ENCODE results near the gene ERV3-1. TPM values are rescaled to one million over a fixed set of nuclear protein-coding genes. Genes with fewer than 3 reads are reported as not detected.
"Not testable (repeated sequence)": the region's sequence is repeated elsewhere in the genome, so short reads cannot be mapped to it uniquely, and the experiment has no call there.

ERV3-1 gene, protein sequence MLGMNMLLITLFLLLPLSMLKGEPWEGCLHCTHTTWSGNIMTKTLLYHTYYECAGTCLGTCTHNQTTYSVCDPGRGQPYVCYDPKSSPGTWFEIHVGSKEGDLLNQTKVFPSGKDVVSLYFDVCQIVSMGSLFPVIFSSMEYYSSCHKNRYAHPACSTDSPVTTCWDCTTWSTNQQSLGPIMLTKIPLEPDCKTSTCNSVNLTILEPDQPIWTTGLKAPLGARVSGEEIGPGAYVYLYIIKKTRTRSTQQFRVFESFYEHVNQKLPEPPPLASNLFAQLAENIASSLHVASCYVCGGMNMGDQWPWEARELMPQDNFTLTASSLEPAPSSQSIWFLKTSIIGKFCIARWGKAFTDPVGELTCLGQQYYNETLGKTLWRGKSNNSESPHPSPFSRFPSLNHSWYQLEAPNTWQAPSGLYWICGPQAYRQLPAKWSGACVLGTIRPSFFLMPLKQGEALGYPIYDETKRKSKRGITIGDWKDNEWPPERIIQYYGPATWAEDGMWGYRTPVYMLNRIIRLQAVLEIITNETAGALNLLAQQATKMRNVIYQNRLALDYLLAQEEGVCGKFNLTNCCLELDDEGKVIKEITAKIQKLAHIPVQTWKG
- 3.0 and 6.0 TPM in 2 replicates for total RNA-seq (2014; rRNA removed; shearing (Covaris generic))
- 9.5 and 34.6 TPM in 2 replicates for polyA plus RNA-seq (2014; cell fraction: nucleus; rRNA removed)

GRCh38 chr7:65006094-65006992 is at the start of gene ERV3-1:
Gene ERV3-1, minus strand, starts transcription at chr7:65006687. Its CDS starts 13,661 bp downstream, at chr7:64993026.
- DNase-seq (ENCODE audit: extremely low read depth, low read depth): peak; percentile 95

- DNase-seq (ENCODE audit: extremely low read depth, low read depth): not testable (repeated sequence)
These were observed 49.3 kb upstream of the ERV3-1 start for GRCh38 chr7:65055786-65056185.

GRCh38 chr7:65054466-65054994 is 48.0 kb upstream of the ERV3-1 start:
- DNase-seq (ENCODE audit: extremely low read depth, low read depth): not testable (repeated sequence)

DNA sequence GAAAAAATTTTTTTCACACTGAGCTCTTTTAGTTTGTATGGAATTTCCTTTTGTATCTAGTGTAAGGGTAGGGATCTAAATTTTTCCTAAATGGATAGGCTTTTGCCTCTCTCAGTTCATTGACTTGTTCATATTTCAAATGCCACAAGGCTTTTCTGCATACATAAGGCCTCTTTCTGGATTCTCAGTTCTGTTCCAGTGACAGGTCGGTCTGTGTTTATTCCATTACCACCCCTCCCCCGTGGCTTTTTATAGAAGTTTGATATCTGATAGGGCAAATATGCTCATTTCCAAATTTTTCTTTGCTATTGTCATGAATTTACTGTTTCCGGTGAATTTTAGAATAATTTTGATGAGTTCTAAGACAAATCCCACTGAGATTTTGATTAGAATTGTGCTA is 45.2 kb upstream of the ERV3-1 start:
- not testable (repeated sequence) for DNase-seq (ENCODE audit: extremely low read depth, low read depth)

- not testable (repeated sequence) for DNase-seq (ENCODE audit: extremely low read depth, low read depth)
These were observed 44.7 kb upstream of the ERV3-1 start for GRCh38 chr7:65051139-65051538.

DNA sequence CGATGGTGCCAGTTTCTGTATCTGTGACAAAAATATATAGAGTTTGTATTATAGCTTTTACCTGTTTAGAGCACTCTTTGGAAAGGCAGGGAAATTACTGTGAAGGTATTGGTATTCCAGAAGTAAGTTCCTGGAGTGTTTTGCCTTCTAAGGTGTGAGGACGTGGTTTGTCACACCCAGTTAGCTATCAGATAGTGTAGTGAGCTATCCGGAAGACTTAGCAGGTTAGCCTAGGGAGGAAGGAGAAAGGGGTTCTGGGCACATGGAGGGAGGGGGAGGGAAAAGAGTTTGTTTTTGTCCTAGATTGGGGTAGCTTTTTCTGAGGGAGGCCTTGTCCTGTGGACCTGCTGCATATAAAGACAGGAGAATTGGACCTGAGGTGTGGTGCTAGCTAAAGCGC is 39.8 kb upstream of the ERV3-1 start:
- DNase-seq (ENCODE audit: extremely low read depth, low read depth): not testable (repeated sequence)

DNA sequence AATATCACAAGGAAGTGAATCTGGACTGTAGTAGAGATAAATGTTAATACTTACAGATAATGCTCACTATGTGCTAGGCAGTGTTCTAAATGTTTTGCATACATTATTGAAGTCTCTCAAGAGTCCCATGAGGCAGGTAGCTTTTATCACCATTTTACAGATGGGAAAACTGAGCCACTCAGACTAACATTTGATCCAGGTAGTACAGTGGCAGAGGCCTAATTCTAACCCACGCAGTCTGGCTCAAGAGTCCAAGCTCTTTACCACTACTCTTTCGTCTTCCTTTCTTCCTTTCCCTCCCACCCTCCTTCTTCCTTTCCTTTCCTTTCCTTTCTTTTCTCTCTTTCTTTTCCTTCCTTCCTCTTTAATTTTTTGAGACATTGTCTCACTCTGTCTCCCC is 39.1 kb upstream of the ERV3-1 start:
- DNase-seq (ENCODE audit: extremely low read depth, low read depth): not testable (repeated sequence)

GRCh38 chr7:65038767-65039166 is 32.3 kb upstream of the ERV3-1 start:
- not testable (repeated sequence) for DNase-seq (ENCODE audit: extremely low read depth, low read depth)

- peak; percentile 93 for DNase-seq (ENCODE audit: extremely low read depth, low read depth)
These were observed 31.5 kb upstream of the ERV3-1 start for GRCh38 chr7:65037740-65038688.

GRCh38 chr7:65036526-65036925 is 30.0 kb upstream of the ERV3-1 start:
- DNase-seq (ENCODE audit: extremely low read depth, low read depth): not testable (repeated sequence)

DNA sequence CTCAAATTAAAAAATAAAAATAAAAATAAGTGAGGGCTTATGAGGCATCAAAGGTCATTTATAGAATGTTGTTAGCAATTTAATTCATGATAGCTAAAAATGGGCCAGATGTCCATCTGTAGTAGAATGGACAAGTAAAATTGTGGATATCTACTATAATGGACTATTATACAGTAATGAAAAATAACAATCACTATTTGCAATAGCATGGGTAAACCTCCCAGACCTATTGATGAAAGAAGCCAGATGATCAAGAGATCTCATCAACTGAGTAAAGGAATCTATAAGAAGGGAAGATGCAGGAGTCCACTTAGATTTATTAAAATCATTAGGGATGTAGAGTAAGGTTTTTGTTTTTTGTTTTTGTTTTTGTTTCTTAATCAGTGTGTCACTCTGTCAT is 29.0 kb upstream of the ERV3-1 start:
- not testable (repeated sequence) for DNase-seq (ENCODE audit: extremely low read depth, low read depth)

GRCh38 chr7:65034120-65034782 is 27.8 kb upstream of the ERV3-1 start:
- not testable (repeated sequence) for DNase-seq (ENCODE audit: extremely low read depth, low read depth)

DNA sequence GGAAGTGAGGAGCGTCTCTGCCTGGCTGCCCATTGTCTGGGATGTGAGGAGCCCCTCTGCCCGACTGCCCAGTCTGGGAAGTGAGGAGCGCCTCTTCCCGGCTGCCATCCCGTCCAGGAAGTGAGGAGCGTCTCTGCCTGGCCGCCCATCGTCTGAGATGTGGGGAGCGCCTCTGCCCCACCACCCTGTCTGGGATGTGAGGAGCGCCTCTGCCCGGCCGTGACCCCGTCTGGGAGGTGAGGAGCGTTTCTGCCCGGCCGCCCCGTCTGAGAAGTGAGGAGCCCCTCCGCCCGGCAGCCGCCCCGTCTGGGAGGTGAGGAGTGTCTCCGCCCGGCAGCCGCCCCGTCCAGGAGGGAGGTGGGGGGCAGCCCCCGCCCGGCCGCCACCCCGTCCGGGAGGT is 26.9 kb upstream of the ERV3-1 start:
- DNase-seq (ENCODE audit: extremely low read depth, low read depth): not testable (repeated sequence)

GRCh38 chr7:65025023-65025422 is 18.5 kb upstream of the ERV3-1 start:
- not testable (repeated sequence) for DNase-seq (ENCODE audit: extremely low read depth, low read depth)

DNA sequence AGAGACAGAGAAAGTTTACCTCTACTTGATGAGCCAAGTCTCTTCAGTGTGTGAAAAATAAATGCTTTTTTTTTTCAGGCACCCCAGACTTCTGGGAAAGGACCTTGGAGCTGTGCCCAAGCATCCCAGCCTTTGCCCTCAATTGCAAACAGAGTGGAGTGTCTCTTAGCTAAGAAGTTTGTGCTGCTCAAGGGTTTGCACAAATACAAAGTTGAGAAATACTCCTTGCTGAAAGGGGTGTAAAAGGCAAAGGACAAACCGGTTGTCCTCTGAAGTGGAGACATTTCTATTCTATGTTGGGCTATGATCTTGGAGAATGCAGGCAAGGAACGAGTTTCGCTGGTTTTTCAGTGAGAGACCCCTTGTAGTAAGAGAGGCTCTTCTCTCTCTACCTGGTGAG is 14.5 kb upstream of the ERV3-1 start:
- DNase-seq (ENCODE audit: extremely low read depth, low read depth): not testable (repeated sequence)

GRCh38 chr7:65009881-65010280 is 3.4 kb upstream of the ERV3-1 start:
- DNase-seq (ENCODE audit: extremely low read depth, low read depth): not testable (repeated sequence)

- DNase-seq (ENCODE audit: extremely low read depth, low read depth): not testable (repeated sequence)
These were observed 2.9 kb upstream of the ERV3-1 start for GRCh38 chr7:65009394-65009793.

- not testable (repeated sequence) for DNase-seq (ENCODE audit: extremely low read depth, low read depth)
These were observed 549 bp upstream of the ERV3-1 start for GRCh38 chr7:65007036-65007435.

GRCh38 chr7:65004575-65004974 is 1.9 kb downstream of the ERV3-1 start:
- DNase-seq (ENCODE audit: extremely low read depth, low read depth): no peak

Measured in NCI-H460 (cell line).